Tibial artery (tissue), 4 donors: ENCODE results near the gene PPP1R2C.

Experiments used
- DNase-seq, 2 donors: peaks; one replicate each; pipeline ENCODE4 v3.0.0-alpha.2; 2019
- H3K27ac ChIP-seq, 2 donors: fragments of 200-600 bp; sonication (generic) in 1 of 2; 1 replicate in 1 of 2; 2 replicates in 1 of 2; pipeline ENCODE4 v1.5.1; 2018 to 2019; ENCODE audit warnings: mild to moderate bottlenecking in 1 of 2
- H3K27me3 ChIP-seq, 2 donors: fragments of 200-600 bp; sonication (generic) in 1 of 2; one replicate each; pipeline versions ENCODE4 v1.5.1 to v1.6.0; 2016 to 2019
- H3K36me3 ChIP-seq, 3 donors: fragments of 200-600 bp; sonication (generic) in 2 of 3; one replicate each; pipeline ENCODE4 v1.5.1; 2016 to 2019; ENCODE audit warnings: mild to moderate bottlenecking in 2 of 3
- H3K4me1 ChIP-seq, 4 donors: fragments of 200-600 bp; sonication (generic) in 2 of 4; 1 replicate in 3 of 4; 2 replicates in 1 of 4; pipeline ENCODE4 v1.5.1; 2016 to 2019
- H3K4me3 ChIP-seq, 2 donors: fragments of 200-600 bp; sonication (generic) in 1 of 2; 1 replicate in 1 of 2; 2 replicates in 1 of 2; pipeline ENCODE4 v1.5.1; 2018 to 2019; ENCODE audit warnings: mild to moderate bottlenecking in 2 of 2
- H3K9me3 ChIP-seq, 3 donors: fragments of 200-600 bp; sonication (generic) in 1 of 3; one replicate each; pipeline ENCODE4 v1.5.1; 2016 to 2019
- intact Hi-C: fragments of 100-400 bp; cut with DNase I; formaldehyde crosslinking; loops from one replicate; pipeline ENCODE4 v1.15.0; 2023; ENCODE audit warnings: low total_unique reads
- TF ChIP-seq, protein P1 (sequence below), 2 experiments: fragments of 200-600 bp in 1 of 2; fragments of 450-650 bp in 1 of 2; IDR thresholded peaks; one replicate each; pipeline ENCODE4 v1.5.1; 2017 to 2019; ENCODE audit warnings: antibody characterized with exemption in 2 of 2, mild to moderate bottlenecking in 1 of 2, moderate library complexity in 1 of 2

The PPP1R2C gene

DNA sequence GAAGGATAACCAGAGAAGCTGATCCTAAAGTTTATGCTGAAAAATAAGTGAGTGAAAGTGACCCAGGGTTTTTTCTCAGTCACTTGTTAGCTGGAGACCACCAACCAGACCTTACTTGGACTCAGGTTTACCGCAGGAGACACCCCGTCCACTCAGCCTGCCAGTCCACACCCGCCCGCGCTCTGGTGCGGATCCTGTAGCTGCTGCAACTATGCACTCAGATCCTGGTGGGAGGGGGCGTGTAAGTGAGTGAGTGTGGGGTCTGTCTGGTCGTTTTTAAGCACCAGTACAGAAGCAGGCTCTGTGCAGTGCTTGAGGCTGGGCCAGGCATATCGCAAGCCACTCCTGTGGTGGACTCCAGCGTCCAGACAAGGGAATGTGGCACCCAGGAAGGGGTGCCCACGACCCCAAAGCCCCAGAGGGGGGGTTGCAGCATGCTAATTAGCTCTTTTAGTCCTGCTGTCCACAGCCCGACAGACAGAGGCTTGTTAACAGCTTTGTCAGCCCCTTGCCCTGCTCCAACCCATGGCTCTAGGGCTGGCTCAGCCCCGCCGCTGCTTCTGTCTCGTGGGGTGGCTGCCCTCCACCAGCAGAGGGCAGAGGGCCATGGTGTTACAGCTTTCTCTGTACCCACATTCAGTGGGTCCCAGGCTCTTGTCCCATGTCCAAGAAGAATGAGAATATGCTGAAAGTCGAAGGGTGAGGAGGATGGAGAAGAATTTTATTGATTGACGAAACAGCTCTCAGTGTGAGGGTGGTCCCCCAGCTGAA is 40.4 kb upstream of the PPP1R2C start:
- Histone ChIP-seq H3K27me3 (no peaks in the 10 kb centered on the region), H3K27ac (no peak overlapping the region), H3K36me3 (no peaks in the 10 kb centered on the region), H3K9me3 (peaks cover 0 to 22% (median 16%) of the 10 kb centered on the region in 3 donors), H3K4me1 (no peaks in the 10 kb centered on the region), H3K4me3 (no peak overlapping the region)
- no peak for DNase-seq
- intact Hi-C loops: no loop called here
- TF ChIP-seq, protein P1, sequence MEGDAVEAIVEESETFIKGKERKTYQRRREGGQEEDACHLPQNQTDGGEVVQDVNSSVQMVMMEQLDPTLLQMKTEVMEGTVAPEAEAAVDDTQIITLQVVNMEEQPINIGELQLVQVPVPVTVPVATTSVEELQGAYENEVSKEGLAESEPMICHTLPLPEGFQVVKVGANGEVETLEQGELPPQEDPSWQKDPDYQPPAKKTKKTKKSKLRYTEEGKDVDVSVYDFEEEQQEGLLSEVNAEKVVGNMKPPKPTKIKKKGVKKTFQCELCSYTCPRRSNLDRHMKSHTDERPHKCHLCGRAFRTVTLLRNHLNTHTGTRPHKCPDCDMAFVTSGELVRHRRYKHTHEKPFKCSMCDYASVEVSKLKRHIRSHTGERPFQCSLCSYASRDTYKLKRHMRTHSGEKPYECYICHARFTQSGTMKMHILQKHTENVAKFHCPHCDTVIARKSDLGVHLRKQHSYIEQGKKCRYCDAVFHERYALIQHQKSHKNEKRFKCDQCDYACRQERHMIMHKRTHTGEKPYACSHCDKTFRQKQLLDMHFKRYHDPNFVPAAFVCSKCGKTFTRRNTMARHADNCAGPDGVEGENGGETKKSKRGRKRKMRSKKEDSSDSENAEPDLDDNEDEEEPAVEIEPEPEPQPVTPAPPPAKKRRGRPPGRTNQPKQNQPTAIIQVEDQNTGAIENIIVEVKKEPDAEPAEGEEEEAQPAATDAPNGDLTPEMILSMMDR (IDR thresholded peaks at IDR 0.05): no peak

DNA sequence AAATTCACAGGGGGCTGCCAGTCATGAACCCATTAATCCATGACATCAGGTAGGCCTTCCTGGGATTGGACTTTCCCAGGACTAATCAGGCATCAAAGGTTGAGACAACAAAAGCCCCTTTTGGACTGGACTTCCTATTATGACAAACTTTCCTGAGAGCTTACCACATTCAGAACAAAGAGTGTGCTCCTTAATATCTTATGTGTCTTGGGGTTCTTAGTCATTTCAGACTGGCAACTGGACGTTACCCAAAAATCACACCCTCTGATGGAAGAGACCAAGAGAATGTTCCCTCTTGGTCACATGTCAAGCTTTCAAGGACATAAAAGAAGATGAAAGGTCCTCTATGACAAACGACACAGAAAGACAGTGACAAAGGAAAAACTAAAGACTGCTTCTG is 31.6 kb upstream of the PPP1R2C start:
- TF ChIP-seq, protein P1 (IDR thresholded peaks at IDR 0.05): no peak
- H3K27me3 ChIP-seq: no peaks in the 10 kb centered on the region

DNA sequence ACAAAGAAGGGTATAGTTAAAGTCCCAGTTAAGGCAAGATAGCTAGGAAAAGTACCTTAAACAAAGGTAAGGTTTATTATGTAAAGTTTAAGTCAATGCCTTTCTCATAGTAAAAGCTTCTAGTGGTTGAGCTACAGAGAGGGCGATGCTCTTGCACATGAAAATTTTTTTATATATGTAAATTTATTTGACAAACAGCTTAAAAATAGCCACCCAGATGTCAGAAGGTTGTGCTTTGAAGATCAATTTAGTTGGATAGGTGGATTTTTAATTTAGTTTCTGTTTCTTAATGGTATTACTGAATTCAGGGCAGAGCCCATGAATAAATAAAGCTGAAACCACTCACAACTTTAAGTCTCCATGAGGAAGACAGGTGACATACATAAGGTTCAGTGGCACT is 29.4 kb upstream of the PPP1R2C start:
- intact Hi-C loops: no loop called here
- DNase-seq: no peak
- TF ChIP-seq, protein P1 (IDR thresholded peaks at IDR 0.05): no peak

More for the DNA sequence above, 31.6 kb upstream of the PPP1R2C start:
- no peak overlapping the region for H3K4me3 ChIP-seq
- H3K9me3 ChIP-seq: peaks cover 0 to 3% (median 3%) of the 10 kb centered on the region in 3 donors
- no peak overlapping the region for H3K27ac ChIP-seq
- intact Hi-C loops: no loop called here
- DNase-seq: no peak
- no peaks in the 10 kb centered on the region for H3K4me1 ChIP-seq
- H3K36me3 ChIP-seq: no peaks in the 10 kb centered on the region

DNA sequence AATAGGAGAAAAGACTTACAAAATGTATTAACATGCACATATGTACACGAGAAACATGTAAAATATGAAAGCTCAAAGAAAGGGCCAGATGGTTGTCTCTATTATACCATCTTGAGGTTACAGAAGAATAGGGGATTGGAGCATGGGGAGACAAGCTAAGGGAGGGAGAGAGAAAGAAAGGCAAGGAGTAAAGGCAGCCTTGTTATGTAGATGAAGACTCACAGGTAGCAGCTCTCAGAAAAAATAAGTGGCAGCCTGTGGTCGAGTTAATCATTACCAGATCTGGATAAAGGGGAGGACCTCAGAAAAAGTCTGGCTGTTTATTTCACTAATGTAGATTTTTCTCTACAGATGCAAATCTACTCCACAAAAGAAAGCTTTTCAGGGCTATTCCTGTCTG is 26.6 kb upstream of the PPP1R2C start:
- Histone ChIP-seq H3K36me3 (no peaks in the 10 kb centered on the region), H3K4me3 (no peak overlapping the region), H3K27ac (no peak overlapping the region), H3K4me1 (peaks cover 0 to 7% (median 0%) of the 10 kb centered on the region in 4 donors), H3K9me3 (peaks cover 0 to 1% (median 0%) of the 10 kb centered on the region in 3 donors), H3K27me3 (no peaks in the 10 kb centered on the region)
- no peak for DNase-seq
- TF ChIP-seq, protein P1 (IDR thresholded peaks at IDR 0.05): no peak
- intact Hi-C loops: no loop called here

More for the DNA sequence above, 29.4 kb upstream of the PPP1R2C start:
- H3K27me3 ChIP-seq: no peaks in the 10 kb centered on the region
- no peaks in the 10 kb centered on the region for H3K9me3 ChIP-seq
- H3K36me3 ChIP-seq: no peaks in the 10 kb centered on the region
- no peak overlapping the region for H3K27ac ChIP-seq
- H3K4me3 ChIP-seq: no peak overlapping the region
- H3K4me1 ChIP-seq: peaks cover 0 to 7% (median 0%) of the 10 kb centered on the region in 4 donors

DNA sequence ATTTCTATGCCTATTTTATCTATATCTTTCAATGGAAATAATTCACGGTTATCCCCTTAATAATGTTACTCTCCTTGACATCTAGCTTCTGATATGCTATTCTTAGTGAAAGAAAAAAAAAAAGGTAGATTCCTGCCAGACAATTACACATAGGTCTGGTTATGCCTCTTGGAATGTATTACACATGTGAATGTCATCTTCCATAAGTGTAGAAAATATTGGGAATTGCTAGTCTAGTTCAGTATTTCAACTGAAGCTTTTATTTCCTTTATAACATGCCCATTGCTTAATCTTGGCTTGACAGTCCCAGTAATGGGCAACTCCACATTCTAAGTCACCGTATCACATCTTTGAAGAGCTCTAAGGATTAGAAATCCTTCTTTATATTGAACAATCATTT is 25.4 kb upstream of the PPP1R2C start:
- Histone ChIP-seq H3K4me1 (peaks cover 0 to 7% (median 0%) of the 10 kb centered on the region in 4 donors), H3K27ac (no peak overlapping the region), H3K4me3 (no peak overlapping the region), H3K27me3 (no peaks in the 10 kb centered on the region), H3K9me3 (peaks cover 0 to 3% (median 0%) of the 10 kb centered on the region in 3 donors), H3K36me3 (no peaks in the 10 kb centered on the region)
- no peak for DNase-seq
- TF ChIP-seq, protein P1 (IDR thresholded peaks at IDR 0.05): no peak
- intact Hi-C loops: no loop called here
